K562 (cell line): ENCODE measurements around the gene TMEM126B. TPM values are rescaled to one million over a fixed set of nuclear protein-coding genes. Genes with fewer than 3 reads are reported as not detected.
A peak's percentile ranks its signal among the peaks of the same experiment; 100 is the strongest.

Experiments
- ATF7 ChIP-seq: fragments of 450-650 bp; IDR thresholded peaks from 2 replicates; pipeline ENCODE4 v1.7.1; 2014; ENCODE audit warnings: mild to moderate bottlenecking, moderate library complexity
- CREBBP ChIP-seq: IDR thresholded peaks from one replicate; pipeline ENCODE4 v1.6.1; 2012; ENCODE audit warnings: low read depth, mild to moderate bottlenecking, control low read depth, inconsistent platforms, low read length
- IFI16 ChIP-seq: fragments of 250-450 bp; sonication (Bioruptor Pico); IDR thresholded peaks from 2 replicates; pipeline ENCODE4 v2.1.2; 2022; ENCODE audit warnings: mild to moderate bottlenecking, inconsistent platforms
- L3MBTL2 ChIP-seq: fragments of 450-650 bp; IDR thresholded peaks from 2 replicates; pipeline ENCODE4 v1.6.1; 2016; ENCODE audit warnings: mild to moderate bottlenecking, moderate library complexity
- MTA3 ChIP-seq: fragments of 450-650 bp; formaldehyde crosslinking; IDR thresholded peaks from 2 replicates; pipeline ENCODE4 v1.6.1; 2017; ENCODE audit warnings: mild to moderate bottlenecking, borderline replicate concordance
- MYBL2 ChIP-seq, 2 experiments: fragments of 450-650 bp in 1 of 2; sonication (generic) in 1 of 2; formaldehyde crosslinking in 1 of 2; IDR thresholded peaks; 2 replicates each; pipeline versions ENCODE4 v1.6.1 to v1.8.1; 2017 to 2022; ENCODE audit warnings: borderline replicate concordance in 1 of 2, inconsistent platforms in 1 of 2, low read depth in 1 of 2, mild to moderate bottlenecking in 1 of 2, missing genetic modification reagents in 1 of 2, moderate library complexity in 1 of 2
- ZFP30 ChIP-seq: fragments of 250-450 bp; sonication (Bioruptor Pico); IDR thresholded peaks from 2 replicates; pipeline ENCODE4 v1.8.0; 2022; ENCODE audit warnings: moderate library complexity, mild to moderate bottlenecking, inconsistent platforms, borderline replicate concordance
- ZNF57 ChIP-seq: fragments of 450-650 bp; formaldehyde crosslinking; IDR thresholded peaks from 2 replicates; pipeline ENCODE4 v1.4.0; 2020; ENCODE audit warnings: mild to moderate bottlenecking, moderate library complexity
- ZNF695 ChIP-seq: fragments of 450-650 bp; formaldehyde crosslinking; IDR thresholded peaks from 2 replicates; pipeline ENCODE4 v1.4.0; 2020; ENCODE audit warnings: mild to moderate bottlenecking, moderate library complexity
- ZNF764 ChIP-seq: fragments of 250-450 bp; sonication (Bioruptor Pico); IDR thresholded peaks from 2 replicates; pipeline ENCODE4 v1.4.0; 2020; ENCODE audit warnings: low read depth, mild to moderate bottlenecking, moderate library complexity
- polyA plus RNA-seq, 8 experiments: library from polyadenylated mRNA; depleted of rRNA in 4 of 8; stranded (reverse) in 5 of 8; unstranded in 3 of 8; fragments of >200 nt; fragmentation: Nextera tagmentation in 2 of 8; fragmentation: Illumina TruSeq in 1 of 8; extraction: Ambion mirVana in 2 of 8; extraction: Trizol in 1 of 8; gene quantifications; 2 replicates each; pipeline versions ENCODE4 v1.2.1 to v1.2.3, GENCODE V29; 2011 to 2014; ENCODE audit warnings: inconsistent platforms in 1 of 8, missing spikeins in 1 of 8
- total RNA-seq, 7 experiments: library from RNA; depleted of rRNA in 6 of 7; stranded (reverse); fragments of >200 nt in 6 of 7; fragmentation: Illumina TruSeq in 2 of 7; extraction: Trizol in 2 of 7; gene quantifications; 2 replicates each; pipeline versions ENCODE4 v1.2.1 to v1.2.3, GENCODE V29; 2011 to 2021; ENCODE audit warnings: low replicate concordance in 1 of 7
- TF ChIP-seq, protein P1 (sequence below): fragments of 450-650 bp; IDR thresholded peaks from 2 replicates; pipeline ENCODE4 v1.6.1; 2017; ENCODE audit warnings: antibody characterized with exemption, mild to moderate bottlenecking
- TF ChIP-seq, protein P2 (sequence below): sonication (generic); formaldehyde crosslinking; IDR thresholded peaks from 2 replicates; pipeline ENCODE4 v1.8.1; 2023; ENCODE audit warnings: mild to moderate bottlenecking, missing genetic modification reagents
- TF ChIP-seq, protein P3 (sequence below): sonication (generic); formaldehyde crosslinking; IDR thresholded peaks from 2 replicates; pipeline ENCODE4 v1.8.0; 2023; ENCODE audit warnings: missing genetic modification reagents, mild to moderate bottlenecking, borderline replicate concordance
- TF ChIP-seq, protein P4 (sequence below): sonication (generic); formaldehyde crosslinking; IDR thresholded peaks from 2 replicates; pipeline ENCODE4 v1.8.1; 2023; ENCODE audit warnings: mild to moderate bottlenecking, missing genetic modification reagents

The TMEM126B gene
- total and polyA plus RNA-seq, 9 of the 15 experiments (the other 6 are each of a cell fraction or from before 2014, with no cell fraction given): 85.5 to 226 (median 164) TPM

DNA sequence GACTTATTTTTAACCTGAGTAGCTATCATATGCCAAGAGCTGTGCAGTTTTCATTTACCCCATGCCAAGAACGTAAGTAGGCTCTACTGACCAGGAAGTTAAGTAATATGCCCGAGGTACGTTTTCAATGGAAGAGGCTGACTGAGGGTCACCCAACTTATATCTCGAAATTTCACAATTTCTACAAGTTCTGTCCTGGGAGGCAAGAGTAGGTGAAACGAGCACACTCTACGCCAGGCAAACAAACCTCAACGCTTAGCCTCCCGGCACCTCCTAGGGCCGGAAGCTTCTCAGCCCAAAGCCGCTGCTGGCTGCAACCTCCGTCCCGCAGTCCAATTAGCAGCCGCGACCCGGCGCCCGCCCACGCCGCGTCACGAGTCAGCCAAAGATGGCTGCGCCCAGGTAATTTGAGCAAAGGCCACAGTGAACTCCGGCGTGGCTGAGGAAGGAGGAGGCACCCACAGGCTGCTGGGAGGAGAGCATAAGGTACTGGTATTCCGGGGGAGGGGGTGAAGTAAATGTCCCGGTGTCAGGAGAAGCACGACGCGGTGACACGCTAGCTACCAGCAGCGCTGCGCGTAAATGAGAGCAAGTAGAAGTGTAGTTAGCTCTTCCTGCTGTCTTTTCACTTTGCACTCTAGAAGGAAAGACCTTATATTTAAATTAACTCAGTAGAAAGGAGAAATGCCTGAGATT, 19.4 kb downstream of the TMEM126B start, which contains the start of gene TMEM126A (continued):
- TF ChIP-seq, protein P1, sequence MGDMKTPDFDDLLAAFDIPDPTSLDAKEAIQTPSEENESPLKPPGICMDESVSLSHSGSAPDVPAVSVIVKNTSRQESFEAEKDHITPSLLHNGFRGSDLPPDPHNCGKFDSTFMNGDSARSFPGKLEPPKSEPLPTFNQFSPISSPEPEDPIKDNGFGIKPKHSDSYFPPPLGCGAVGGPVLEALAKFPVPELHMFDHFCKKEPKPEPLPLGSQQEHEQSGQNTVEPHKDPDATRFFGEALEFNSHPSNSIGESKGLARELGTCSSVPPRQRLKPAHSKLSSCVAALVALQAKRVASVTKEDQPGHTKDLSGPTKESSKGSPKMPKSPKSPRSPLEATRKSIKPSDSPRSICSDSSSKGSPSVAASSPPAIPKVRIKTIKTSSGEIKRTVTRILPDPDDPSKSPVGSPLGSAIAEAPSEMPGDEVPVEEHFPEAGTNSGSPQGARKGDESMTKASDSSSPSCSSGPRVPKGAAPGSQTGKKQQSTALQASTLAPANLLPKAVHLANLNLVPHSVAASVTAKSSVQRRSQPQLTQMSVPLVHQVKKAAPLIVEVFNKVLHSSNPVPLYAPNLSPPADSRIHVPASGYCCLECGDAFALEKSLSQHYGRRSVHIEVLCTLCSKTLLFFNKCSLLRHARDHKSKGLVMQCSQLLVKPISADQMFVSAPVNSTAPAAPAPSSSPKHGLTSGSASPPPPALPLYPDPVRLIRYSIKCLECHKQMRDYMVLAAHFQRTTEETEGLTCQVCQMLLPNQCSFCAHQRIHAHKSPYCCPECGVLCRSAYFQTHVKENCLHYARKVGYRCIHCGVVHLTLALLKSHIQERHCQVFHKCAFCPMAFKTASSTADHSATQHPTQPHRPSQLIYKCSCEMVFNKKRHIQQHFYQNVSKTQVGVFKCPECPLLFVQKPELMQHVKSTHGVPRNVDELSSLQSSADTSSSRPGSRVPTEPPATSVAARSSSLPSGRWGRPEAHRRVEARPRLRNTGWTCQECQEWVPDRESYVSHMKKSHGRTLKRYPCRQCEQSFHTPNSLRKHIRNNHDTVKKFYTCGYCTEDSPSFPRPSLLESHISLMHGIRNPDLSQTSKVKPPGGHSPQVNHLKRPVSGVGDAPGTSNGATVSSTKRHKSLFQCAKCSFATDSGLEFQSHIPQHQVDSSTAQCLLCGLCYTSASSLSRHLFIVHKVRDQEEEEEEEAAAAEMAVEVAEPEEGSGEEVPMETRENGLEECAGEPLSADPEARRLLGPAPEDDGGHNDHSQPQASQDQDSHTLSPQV: no peak
- TF ChIP-seq ZFP30 (CRISPR knock-in tag) (no peak), ATF7 (peak; percentile 67; the same call in 1 of the 2 replicates), MTA3 (0 out of 2 replicates have a peak, but pooled peaks have one; percentile 55), ZNF57 (CRISPR knock-in tag) (no peak), ZNF764 (CRISPR knock-in tag) (no peak), ZNF695 (CRISPR knock-in tag) (no peak), L3MBTL2 (peak; percentile 57), CREBBP (no peak), IFI16 (CRISPR knock-in tag) (no peak), MYBL2 (IDR thresholded peaks at IDR 0.05; ENCODE audit: low read depth) (no peak), MYBL2 (CRISPR knock-in tag; IDR thresholded peaks at IDR 0.05; ENCODE audit: borderline replicate concordance) (no peak)
- TF ChIP-seq, protein P2, sequence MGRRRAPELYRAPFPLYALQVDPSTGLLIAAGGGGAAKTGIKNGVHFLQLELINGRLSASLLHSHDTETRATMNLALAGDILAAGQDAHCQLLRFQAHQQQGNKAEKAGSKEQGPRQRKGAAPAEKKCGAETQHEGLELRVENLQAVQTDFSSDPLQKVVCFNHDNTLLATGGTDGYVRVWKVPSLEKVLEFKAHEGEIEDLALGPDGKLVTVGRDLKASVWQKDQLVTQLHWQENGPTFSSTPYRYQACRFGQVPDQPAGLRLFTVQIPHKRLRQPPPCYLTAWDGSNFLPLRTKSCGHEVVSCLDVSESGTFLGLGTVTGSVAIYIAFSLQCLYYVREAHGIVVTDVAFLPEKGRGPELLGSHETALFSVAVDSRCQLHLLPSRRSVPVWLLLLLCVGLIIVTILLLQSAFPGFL: no peak
- TF ChIP-seq, protein P3, sequence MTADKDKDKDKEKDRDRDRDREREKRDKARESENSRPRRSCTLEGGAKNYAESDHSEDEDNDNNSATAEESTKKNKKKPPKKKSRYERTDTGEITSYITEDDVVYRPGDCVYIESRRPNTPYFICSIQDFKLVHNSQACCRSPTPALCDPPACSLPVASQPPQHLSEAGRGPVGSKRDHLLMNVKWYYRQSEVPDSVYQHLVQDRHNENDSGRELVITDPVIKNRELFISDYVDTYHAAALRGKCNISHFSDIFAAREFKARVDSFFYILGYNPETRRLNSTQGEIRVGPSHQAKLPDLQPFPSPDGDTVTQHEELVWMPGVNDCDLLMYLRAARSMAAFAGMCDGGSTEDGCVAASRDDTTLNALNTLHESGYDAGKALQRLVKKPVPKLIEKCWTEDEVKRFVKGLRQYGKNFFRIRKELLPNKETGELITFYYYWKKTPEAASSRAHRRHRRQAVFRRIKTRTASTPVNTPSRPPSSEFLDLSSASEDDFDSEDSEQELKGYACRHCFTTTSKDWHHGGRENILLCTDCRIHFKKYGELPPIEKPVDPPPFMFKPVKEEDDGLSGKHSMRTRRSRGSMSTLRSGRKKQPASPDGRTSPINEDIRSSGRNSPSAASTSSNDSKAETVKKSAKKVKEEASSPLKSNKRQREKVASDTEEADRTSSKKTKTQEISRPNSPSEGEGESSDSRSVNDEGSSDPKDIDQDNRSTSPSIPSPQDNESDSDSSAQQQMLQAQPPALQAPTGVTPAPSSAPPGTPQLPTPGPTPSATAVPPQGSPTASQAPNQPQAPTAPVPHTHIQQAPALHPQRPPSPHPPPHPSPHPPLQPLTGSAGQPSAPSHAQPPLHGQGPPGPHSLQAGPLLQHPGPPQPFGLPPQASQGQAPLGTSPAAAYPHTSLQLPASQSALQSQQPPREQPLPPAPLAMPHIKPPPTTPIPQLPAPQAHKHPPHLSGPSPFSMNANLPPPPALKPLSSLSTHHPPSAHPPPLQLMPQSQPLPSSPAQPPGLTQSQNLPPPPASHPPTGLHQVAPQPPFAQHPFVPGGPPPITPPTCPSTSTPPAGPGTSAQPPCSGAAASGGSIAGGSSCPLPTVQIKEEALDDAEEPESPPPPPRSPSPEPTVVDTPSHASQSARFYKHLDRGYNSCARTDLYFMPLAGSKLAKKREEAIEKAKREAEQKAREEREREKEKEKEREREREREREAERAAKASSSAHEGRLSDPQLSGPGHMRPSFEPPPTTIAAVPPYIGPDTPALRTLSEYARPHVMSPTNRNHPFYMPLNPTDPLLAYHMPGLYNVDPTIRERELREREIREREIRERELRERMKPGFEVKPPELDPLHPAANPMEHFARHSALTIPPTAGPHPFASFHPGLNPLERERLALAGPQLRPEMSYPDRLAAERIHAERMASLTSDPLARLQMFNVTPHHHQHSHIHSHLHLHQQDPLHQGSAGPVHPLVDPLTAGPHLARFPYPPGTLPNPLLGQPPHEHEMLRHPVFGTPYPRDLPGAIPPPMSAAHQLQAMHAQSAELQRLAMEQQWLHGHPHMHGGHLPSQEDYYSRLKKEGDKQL (CRISPR knock-in tag): no peak
- TF ChIP-seq, protein P4, sequence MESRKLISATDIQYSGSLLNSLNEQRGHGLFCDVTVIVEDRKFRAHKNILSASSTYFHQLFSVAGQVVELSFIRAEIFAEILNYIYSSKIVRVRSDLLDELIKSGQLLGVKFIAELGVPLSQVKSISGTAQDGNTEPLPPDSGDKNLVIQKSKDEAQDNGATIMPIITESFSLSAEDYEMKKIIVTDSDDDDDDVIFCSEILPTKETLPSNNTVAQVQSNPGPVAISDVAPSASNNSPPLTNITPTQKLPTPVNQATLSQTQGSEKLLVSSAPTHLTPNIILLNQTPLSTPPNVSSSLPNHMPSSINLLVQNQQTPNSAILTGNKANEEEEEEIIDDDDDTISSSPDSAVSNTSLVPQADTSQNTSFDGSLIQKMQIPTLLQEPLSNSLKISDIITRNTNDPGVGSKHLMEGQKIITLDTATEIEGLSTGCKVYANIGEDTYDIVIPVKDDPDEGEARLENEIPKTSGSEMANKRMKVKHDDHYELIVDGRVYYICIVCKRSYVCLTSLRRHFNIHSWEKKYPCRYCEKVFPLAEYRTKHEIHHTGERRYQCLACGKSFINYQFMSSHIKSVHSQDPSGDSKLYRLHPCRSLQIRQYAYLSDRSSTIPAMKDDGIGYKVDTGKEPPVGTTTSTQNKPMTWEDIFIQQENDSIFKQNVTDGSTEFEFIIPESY: 0 out of 2 replicates have a peak, but pooled peaks have one; percentile 13
